NK-92 treated with Interleukin-12 subunit alpha and Interleukin-12 subunit beta, amount 100 ng/mL, for 24 hours (cell line): ENCODE measurements around the gene UBE2R2.
A peak's percentile ranks its signal among the peaks of the same experiment; 100 is the strongest.
"Not testable (repeated sequence)": the region's sequence is repeated elsewhere in the genome, so short reads cannot be mapped to it uniquely, and the experiment has no call there.

Source experiments
- DNase-seq: peaks from one replicate; lab custom pipeline; 2025; lab: John Stamatoyannopoulos, UW

UBE2R2 gene

DNA sequence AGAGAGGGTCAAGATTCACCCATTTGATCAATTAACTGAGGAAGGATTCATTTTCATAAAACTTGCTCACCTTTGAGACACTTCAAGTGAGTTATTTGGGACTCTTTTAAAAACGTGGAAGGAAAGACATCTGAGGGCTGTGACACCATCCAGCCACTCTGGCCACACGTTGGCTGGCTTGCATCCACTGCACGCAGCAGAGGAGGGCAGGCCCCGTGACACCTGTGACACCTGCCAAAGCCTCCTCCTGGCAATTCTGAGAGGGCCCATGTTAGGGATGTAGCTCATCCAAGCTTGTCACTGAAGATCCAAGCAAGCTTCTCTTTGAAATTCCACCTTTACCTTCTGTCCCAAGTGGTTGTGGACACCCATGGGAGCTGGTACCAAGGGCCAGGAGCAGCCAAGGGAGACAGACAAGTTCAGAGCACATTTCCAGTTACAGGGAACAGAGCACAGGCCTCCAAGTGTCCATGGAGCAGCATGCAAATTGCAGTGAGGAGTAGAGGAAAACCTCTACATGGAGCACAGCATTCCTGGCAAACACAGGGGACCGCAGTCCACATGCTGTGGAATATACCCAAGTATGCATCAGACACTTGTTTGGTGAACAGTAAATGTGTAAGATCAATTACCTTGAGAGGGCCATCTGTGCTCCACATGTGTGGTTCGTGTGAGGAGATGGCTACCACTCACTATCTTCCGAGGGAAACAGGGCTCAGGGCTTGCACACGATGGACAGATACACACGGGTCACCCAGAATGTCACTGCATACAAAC, 16.8 kb upstream of the UBE2R2 start:
- DNase-seq = no peak

GRCh38 chr9:33800886-33801285, 16.1 kb upstream of the UBE2R2 start:
- DNase-seq = no peak

- not testable (repeated sequence) for DNase-seq
These were observed 14.9 kb upstream of the UBE2R2 start for GRCh38 chr9:33801943-33802500.

DNA sequence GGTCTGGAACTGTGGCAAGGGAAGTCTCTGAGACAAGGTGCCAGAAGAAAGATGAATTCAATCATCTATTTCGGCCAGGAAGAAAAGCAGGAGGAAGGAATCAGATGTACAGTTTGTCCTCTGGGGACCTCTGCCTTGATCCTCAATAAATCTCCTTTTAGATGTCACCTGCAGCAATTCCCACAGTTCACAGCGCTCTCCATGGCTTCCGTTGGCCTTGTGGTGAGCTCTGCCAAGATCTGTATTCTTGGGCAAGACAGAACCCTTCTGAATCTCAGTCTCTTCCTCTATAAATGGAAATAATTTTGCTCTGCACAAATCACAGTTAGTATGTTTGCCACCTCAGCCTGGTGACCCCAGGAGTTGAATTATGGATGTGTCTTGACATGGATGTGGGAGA, 12.8 kb upstream of the UBE2R2 start:
- not testable (repeated sequence) for DNase-seq

GRCh38 chr9:33807156-33807555, 9.8 kb upstream of the UBE2R2 start:
- DNase-seq = not testable (repeated sequence)

DNA sequence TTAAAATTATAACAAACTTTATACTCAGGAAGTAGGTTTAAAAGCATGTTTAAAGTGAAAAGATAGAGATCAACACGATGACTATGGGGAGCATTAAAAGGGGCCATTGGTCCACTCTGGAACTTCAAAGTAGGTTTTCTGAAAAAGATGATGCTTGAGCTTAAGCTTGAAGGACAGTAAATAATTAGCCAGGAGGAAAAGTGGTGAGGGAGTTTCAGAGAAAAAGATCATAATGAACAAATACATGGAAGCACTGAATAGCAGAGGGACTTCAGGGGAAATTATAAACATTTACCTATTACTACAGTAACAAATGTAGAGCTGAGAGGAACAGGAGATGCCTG, 8.0 kb upstream of the UBE2R2 start:
- not testable (repeated sequence) for DNase-seq

GRCh38 chr9:33809506-33809905, 7.5 kb upstream of the UBE2R2 start:
- DNase-seq = no peak

- DNase-seq = no peak
These were observed 3.0 kb upstream of the UBE2R2 start for GRCh38 chr9:33813712-33814641.

- DNase-seq = no peak
These were observed 1.2 kb upstream of the UBE2R2 start for GRCh38 chr9:33815781-33816180.

DNA sequence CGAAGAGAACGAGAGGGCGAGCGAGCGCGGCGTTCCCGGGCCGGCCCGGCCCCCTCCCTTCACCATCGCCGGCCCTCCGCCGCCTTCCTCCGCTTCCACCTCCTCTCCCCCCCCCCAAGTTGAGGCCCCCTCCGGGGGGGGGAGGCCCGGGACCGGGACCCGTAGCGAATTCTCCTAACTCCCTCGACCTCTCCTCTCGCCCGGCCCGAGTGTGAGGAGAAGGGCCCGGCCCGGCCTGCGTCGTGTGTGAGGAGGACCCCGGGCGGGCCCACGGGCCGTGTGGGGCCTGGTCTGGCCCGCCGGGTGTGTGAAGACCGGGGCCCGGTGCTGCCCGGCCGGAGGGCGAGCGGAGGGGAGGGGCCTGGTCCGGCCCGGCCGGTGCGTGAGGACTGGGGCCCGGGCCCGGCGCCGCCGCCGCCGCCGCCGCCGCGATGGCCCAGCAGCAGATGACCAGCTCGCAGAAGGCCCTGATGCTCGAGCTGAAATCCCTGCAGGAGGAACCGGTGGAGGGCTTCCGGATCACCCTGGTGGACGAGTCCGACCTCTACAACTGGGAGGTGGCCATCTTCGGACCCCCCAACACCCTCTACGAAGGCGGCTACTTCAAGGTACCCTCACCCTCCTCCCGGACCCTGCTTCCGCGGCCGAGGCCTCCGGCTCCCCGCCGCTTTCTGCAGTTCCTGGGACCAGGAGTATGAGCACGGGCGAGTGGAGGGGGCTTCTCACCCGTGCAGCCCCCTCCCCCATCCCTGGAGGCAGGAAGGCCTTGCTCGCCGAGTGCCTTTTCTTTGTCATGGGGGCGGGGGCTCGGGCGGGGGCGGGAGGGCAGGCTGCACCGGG, 587 bp downstream of the UBE2R2 start:
- peak; percentile 74 for DNase-seq

- no peak for DNase-seq
These were observed 1.3 kb downstream of the UBE2R2 start for GRCh38 chr9:33818167-33818846.

DNA sequence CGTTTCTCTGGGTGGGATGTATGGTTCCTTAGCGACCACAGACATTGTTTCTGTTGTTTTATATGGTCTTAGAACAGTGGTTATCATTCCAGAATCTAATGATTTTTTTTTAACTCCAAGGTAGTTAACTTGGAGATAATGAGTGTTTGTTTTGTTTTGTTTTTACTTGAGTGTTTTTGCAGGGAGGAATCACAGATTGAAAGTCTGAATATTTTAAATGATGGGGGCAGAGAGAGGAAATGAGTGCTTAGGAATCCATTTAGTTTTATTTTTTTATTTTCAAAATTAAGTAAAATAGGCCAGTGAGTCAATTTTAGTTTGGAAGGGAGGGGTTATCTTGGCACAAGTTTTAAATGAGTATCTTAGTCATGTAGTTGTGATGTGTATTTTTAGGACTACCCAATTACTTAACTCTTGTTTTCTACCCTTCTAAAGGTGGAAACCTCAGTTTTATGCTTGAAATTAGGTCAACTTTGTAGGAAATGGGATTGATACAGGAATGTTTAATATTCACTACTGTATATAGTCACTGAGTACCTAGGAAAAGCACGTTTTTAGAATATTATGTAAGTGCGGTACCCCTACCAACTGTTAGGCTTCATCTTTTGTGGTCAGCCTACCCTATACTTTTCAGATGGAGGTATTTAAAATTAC, 2.0 kb downstream of the UBE2R2 start:
- no peak for DNase-seq

- no peak for DNase-seq
These were observed 3.3 kb downstream of the UBE2R2 start for GRCh38 chr9:33820231-33820745.

DNA sequence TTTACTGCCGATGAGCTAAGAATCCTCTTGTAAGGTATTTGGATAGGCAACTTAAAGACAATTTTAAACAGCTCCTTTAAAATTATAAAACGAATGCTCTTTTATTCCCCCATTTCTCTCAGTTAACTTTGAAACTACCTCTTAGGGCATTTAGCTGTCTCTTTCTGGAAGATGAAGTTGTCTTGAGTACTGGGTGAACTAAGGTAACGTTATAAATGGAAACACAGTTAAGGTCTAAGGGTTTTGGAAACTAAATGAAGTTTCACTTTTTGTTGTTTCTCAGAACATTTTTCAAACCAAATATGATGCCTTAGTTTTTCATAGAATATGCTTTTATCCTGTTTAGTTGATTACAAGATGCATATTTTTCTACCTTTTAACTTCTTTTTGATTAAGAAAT, 6.8 kb downstream of the UBE2R2 start:
- DNase-seq = no peak

GRCh38 chr9:33827285-33827684, 10.3 kb downstream of the UBE2R2 start:
- not testable (repeated sequence) for DNase-seq

- not testable (repeated sequence) for DNase-seq
These were observed 12.8 kb downstream of the UBE2R2 start for GRCh38 chr9:33829641-33830230.

DNA sequence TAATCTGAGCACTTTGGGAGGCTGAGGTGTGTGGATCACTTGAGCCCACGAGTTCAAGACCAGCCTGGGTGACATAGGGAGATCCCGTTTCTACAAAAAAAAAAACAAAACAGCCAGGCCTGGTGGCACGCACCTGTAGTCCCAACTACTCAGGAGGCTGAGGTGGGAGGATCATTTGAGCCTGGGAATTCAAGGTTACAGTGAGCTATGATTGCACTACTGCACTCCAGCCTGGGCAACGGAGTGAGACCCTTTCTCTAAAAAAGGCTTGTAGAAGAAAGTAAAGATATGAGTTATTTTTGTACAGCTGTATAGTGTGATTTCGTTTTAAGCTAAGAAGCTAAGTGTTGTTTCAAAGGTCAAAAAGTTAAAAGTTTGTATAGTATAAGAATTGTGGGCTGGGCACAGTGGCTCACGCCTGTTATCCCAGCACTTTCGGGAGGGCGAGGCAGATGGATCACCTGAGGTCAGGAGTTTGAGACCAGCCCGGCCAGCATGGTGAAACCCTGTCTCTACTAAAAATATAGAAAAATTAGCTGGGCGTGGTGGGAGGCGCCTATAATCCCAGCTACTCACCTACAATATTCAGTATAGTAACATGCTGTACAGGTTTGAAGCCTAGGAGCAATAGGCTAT, 18.8 kb downstream of the UBE2R2 start:
- no peak for DNase-seq

- DNase-seq = not testable (repeated sequence)
These were observed 19.3 kb downstream of the UBE2R2 start for GRCh38 chr9:33836261-33836660.

- DNase-seq = no peak
These were observed 20.2 kb downstream of the UBE2R2 start for GRCh38 chr9:33837138-33837537.

DNA sequence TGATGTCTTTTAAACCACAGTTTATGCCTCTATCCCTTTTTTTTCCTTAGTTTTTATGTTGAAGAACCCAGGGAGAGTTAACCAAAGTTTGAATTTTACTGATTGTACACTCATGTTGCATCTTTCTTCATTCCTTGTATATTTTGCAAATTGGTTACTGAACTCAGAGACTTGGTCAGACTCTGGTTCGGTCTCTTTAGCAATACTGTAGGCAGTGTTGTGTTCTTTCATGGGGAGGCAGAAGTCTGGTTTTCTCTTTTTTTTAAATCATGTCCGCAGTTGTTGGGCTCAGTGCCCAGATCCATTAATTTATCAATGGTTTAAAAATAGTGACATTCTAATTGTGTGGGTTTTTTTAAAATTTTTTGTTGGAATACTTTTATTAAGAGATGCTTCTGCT, 23.4 kb downstream of the UBE2R2 start:
- DNase-seq = no peak
